HepG2 (cell line): Measurements from ENCODE around the gene LEF1.

Source experiments
- ESRRA ChIP-seq: sonication (generic); formaldehyde crosslinking; IDR thresholded peaks from 2 replicates; pipeline ENCODE4 v1.5.1; 2020; ENCODE audit warnings: mild to moderate bottlenecking, low read depth, missing genetic modification reagents
- FOXK2 ChIP-seq: fragments of 450-650 bp; IDR thresholded peaks from 2 replicates; pipeline ENCODE4 v1.6.1; 2016
- GABPB1 ChIP-seq: IDR thresholded peaks from 2 replicates; pipeline ENCODE4 v1.6.1; 2016; ENCODE audit warnings: mild to moderate bottlenecking, missing genetic modification reagents, moderate library complexity, missing compliant biosample characterization
- KDM1A ChIP-seq: IDR thresholded peaks from 2 replicates; pipeline ENCODE4 v1.6.1; 2016; ENCODE audit warnings: missing compliant biosample characterization
- MAFF ChIP-seq: IDR thresholded peaks from 2 replicates; pipeline ENCODE4 v1.6.1; 2011; ENCODE audit warnings: low read depth, low read length, improper control_type of control experiment
- NCOA1 ChIP-seq: sonication (generic); formaldehyde crosslinking; IDR thresholded peaks from 2 replicates; pipeline ENCODE4 v1.9.0; 2021; ENCODE audit warnings: missing genetic modification reagents
- TAF15 ChIP-seq: fragments of 200-400 bp; formaldehyde crosslinking; IDR thresholded peaks from one replicate; pipeline ENCODE4 v1.6.1; 2018; ENCODE audit warnings: mild to moderate bottlenecking, low read depth, low read length; ENCODE audit not compliant: poor library complexity, severe bottlenecking
- TGIF2 ChIP-seq: IDR thresholded peaks from 2 replicates; pipeline ENCODE4 v1.6.1; 2016; ENCODE audit warnings: control low read depth, missing compliant biosample characterization
- ZNF121 ChIP-seq: sonication (generic); formaldehyde crosslinking; IDR thresholded peaks from 2 replicates; pipeline ENCODE4 v1.5.0; 2020; ENCODE audit warnings: mild to moderate bottlenecking, missing genetic modification reagents
- ZNF557 ChIP-seq: sonication (generic); formaldehyde crosslinking; IDR thresholded peaks from 2 replicates; pipeline ENCODE4 v1.4.0; 2020; ENCODE audit warnings: missing genetic modification reagents
- ZNF558 ChIP-seq: sonication (generic); formaldehyde crosslinking; IDR thresholded peaks from 2 replicates; pipeline ENCODE4 v1.9.0; 2022; ENCODE audit warnings: mild to moderate bottlenecking, missing genetic modification reagents, borderline replicate concordance
- TF ChIP-seq, protein P1 (sequence below): sonication (generic); formaldehyde crosslinking; IDR thresholded peaks from 2 replicates; pipeline ENCODE4 v1.5.0; 2020; ENCODE audit warnings: mild to moderate bottlenecking, missing genetic modification reagents, moderate library complexity

GRCh38 chr4:108007984-108008383, 160.7 kb downstream of the LEF1 start:
- TF ChIP-seq NCOA1 (CRISPR knock-in tag): no peak
- no peak for TF ChIP-seq ESRRA (CRISPR knock-in tag)
- TF ChIP-seq KDM1A (CRISPR knock-in tag): no peak
- TF ChIP-seq, protein P1, sequence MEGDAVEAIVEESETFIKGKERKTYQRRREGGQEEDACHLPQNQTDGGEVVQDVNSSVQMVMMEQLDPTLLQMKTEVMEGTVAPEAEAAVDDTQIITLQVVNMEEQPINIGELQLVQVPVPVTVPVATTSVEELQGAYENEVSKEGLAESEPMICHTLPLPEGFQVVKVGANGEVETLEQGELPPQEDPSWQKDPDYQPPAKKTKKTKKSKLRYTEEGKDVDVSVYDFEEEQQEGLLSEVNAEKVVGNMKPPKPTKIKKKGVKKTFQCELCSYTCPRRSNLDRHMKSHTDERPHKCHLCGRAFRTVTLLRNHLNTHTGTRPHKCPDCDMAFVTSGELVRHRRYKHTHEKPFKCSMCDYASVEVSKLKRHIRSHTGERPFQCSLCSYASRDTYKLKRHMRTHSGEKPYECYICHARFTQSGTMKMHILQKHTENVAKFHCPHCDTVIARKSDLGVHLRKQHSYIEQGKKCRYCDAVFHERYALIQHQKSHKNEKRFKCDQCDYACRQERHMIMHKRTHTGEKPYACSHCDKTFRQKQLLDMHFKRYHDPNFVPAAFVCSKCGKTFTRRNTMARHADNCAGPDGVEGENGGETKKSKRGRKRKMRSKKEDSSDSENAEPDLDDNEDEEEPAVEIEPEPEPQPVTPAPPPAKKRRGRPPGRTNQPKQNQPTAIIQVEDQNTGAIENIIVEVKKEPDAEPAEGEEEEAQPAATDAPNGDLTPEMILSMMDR (CRISPR knock-in tag): no peak
- no peak for TF ChIP-seq FOXK2
- no peak for TF ChIP-seq ZNF558 (CRISPR knock-in tag)
- no peak for TF ChIP-seq TGIF2 (CRISPR knock-in tag)
- TF ChIP-seq ZNF557 (CRISPR knock-in tag): no peak
- no peak for TF ChIP-seq MAFF
- TF ChIP-seq GABPB1 (CRISPR knock-in tag): no peak
- TF ChIP-seq ZNF121 (CRISPR knock-in tag): no peak
- no peak for TF ChIP-seq TAF15
